HEK293 (cell line): ENCODE data around the gene PDCD7.

Experiments used
- PRDM4 ChIP-seq: fragments of 450-650 bp; formaldehyde crosslinking; IDR thresholded peaks from 2 replicates; pipeline ENCODE4 v1.5.1; 2017; ENCODE audit warnings: missing biosample characterization, missing genetic modification characterization
- ZNF138 ChIP-seq: fragments of 450-650 bp; formaldehyde crosslinking; IDR thresholded peaks from 2 replicates; pipeline ENCODE4 v1.5.1; 2016; ENCODE audit warnings: missing biosample characterization, missing genetic modification characterization, borderline replicate concordance
- ZNF747 ChIP-seq: fragments of 450-650 bp; formaldehyde crosslinking; IDR thresholded peaks from 2 replicates; pipeline ENCODE4 v1.5.1; 2016; ENCODE audit warnings: missing biosample characterization, missing genetic modification characterization

GRCh38 chr15:65106011-65106590 lies 27.5 kb downstream of the PDCD7 start:
- TF ChIP-seq PRDM4 (tag by site-specific recombination) (no peak), ZNF138 (tag by site-specific recombination) (no peak), ZNF747 (no peak)
